ENCODE results near the gene MPZL1.

Gene MPZL1

DNA sequence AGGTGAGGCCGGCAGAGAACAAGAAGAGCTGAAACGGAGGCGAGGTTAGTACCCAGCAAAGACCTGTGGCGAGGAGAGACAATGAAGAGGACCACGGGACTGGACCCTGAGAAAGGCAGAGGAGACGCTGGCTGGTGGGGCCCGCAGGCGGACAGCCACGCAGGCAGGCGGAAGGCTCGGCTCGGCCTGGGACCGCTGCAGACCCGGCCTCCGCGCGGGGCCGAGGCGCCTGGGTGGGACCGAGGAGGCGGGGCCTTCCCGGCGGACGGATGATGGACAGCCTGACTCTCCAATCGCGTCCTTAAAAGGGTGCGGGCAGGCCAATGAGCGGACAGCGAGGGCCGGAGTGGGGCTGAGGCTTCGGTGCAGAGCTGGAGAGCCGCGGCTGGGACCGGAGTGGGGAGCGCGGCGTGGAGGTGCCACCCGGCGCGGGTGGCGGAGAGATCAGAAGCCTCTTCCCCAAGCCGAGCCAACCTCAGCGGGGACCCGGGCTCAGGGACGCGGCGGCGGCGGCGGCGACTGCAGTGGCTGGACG is at the start of gene MPZL1:
MPZL1 (plus strand) TSS at position 366 of the 535 bp plus-strand sequence. CDS start 170 bp downstream, outside the sequence.
- DNase-seq: peak; percentile 92

DNA sequence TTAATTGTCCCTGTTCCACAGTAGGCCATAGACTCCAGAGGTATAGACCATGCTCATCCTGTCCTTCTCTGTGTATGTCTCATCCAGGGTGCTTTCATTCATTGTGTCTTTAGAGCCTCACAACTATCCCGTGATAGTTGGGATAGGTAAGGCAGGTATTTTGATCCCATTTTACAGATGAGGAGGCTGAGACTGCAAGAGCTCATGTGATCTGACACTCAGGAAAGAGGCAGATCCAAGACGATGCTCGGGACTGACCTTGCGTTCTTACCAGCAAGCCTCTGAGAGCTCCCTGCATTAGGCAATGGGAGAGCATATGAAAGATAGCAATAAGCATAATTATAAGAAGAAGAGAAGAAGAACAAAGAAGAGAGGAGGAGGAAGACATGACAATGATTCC is 49.0 kb upstream of the MPZL1 start:
- no peak for DNase-seq

DNA sequence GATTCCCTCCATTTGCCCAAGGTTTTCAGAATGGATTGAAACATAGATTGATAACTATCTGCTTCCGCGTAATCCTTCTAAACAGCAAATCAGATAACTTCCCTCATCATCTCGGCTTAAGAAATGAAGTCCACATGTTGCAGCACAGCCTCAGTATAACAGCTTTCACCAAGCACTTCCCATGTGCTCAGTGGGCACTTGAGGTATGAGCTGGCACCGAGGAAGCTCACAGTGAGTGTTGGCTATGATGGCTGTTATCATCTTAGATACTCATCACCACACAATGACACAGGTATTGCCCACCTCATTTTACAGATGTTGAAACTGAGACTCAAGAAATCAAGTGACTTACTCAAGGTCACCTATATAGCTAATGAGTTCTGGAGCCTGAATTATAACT is 48.5 kb upstream of the MPZL1 start:
- no peak for DNase-seq

DNA sequence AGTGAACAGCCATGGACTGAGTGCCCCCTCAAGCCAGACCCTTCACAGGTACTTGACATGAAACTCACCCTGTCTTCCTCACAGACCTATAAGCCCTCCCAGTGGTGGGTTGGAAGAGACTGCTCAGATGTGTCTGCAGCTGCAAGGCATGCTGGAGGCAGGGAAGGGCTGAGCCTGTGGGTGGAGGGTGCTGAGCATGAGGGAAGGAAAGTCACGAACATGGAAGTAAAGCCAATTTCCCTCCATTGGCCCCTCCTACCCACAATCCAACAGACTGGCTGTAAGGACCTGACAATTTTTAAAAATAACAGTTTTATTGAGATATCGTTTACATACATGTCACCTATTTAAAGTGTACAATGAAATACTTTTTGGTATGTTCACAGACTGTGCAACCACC is 47.6 kb upstream of the MPZL1 start:
- no peak for DNase-seq

DNA sequence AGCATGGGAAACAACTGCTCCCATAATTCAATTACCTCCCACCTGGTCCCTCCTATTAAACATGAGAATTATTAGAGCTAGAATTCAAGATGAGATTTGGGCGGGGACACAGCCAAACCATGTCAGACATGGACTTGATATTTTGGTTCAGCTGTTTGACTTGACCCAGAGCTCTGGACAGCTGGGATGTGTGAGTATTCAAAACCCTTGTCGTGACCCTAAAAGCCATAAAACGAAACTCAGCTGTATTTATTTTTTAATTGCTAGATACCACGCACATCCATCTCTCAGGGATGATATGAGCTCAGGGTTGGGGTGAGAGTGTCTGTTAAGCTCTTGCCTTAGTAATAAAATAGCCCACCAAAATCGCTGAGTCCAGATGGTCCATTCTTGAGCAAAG is 46.3 kb upstream of the MPZL1 start:
- no peak for DNase-seq

DNA sequence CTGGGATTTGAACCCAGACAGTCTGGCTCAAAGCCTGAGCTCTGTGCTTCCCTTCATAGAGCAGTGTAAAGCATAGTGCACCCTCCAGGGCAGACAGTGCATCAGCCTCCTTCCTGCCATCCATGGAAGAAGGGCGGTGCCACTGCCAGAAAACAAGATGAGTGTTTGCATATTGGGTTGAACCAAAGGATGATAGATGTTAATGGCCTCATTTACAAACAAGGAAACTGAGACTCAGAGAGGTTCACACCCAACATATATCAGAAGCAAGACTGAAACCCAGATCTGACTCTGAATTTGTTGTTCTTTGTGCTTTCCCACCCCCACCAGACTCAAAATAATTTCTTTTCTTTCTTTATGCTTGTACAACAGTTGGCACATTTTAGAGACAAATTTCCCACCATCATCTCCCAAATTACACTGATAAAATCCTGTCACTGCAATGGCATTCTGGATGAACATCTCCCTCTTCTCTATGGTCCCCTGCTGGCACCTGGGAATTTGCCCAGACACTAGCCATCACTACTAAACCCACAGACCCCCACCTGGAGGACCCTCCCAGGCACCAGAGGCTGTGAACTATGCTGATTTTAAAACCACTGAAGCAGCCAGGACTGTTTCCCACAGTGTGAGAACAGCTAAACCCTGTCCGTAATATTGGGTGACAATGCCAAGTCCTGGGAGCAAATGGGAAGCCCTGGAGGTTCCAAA is 45.4 kb upstream of the MPZL1 start:
- no peak for DNase-seq

DNA sequence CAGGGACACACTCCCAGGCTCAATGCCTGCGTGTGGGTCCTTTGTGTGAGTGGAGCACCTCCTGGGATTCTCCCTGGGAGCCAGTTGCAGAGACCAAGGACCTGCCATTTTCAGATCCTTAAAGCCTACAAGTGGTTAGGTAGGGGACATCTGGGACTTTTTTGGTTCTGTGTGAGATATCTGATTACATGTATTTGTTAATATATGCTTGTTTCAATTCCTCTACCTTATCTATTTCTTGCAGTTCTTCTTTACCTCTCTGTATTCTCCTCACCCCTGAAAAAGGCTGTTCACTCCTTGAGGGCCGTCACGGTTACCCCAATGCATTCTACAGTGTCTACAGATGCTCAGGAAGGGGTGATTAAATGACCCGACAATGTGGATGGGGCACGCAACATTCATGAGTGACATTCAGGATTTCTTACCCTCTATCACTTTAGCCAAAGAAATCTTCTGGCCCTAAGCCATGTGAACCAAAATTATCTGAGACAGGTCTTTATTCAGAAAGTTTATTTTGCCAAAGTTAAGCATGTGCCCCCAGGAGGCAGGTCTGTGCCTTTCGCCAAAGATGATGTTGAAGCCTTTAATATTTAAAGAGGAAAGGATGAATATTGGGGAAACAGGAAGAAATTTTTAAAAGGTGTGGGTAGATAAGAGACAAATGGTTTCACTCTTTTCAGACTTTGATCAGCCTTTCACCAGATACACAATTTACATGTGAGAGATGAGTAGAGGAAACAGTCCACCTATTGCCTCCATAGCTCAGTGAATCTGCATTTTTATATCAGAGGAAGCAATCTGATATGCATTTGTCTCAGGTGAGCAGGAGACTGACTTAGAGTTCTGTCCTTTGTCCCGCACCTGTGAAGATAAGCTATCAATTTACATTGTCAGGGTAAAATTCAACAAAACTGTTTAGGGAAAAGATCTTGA is 44.6 kb upstream of the MPZL1 start:
- no peak for DNase-seq

DNA sequence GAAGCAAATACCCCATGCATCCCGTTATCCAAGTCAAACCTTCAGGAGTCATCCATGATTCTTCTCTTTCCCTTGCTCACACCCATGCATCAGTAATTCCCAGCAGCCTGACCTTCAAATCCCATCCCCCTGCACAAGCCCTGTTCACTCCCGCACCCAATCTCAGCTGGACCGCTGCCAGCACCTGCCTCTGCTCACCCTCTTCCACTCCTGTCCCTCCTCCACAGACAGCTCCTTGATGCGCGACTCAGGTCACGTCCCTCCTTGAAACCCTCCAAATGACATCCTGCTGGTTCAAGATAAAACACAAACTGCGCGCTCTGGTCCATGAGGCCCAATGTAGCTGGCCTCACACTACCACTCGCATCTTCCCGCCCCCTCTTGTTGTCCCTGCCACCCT is 43.4 kb upstream of the MPZL1 start:
- DNase-seq: no peak

DNA sequence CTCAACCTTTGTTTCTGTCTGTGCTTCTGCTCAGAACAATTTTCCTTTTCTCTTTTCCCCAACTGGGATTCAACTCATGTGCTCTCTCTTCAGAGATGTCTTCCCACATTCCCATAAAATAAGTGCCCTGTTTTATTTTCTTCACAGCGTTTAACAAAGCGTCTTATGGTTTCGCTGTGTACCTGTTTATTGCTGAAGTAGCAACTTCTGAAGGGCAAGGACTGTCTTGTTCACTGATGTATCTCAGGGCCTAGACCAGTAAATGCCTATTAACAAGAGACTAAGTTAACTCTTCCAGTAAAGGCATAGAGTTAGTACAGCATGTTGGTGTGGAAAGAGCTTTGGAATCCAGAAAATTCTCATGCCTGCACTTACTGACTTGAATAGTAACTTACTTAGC is 42.9 kb upstream of the MPZL1 start:
- DNase-seq: no peak

DNA sequence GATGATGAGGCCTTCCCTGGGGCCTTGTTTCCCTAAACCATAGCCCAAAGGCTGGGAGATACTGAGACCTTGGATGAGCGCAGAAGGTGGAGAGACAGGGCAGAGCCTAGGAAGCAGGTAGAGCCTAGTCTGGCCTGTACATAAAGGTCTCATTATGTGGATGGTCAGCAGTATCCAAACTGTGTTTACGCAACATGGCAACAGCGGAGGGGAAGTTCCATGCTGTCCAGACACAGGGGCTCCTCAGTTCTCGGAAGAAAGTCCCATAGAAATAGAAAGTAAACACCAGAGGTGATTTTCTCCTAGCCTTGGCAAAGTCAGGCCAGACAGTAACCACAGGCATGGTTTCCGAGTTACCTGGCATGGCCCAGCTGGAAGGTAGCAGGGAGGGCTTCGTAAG is 42.1 kb upstream of the MPZL1 start:
- DNase-seq: no peak

DNA sequence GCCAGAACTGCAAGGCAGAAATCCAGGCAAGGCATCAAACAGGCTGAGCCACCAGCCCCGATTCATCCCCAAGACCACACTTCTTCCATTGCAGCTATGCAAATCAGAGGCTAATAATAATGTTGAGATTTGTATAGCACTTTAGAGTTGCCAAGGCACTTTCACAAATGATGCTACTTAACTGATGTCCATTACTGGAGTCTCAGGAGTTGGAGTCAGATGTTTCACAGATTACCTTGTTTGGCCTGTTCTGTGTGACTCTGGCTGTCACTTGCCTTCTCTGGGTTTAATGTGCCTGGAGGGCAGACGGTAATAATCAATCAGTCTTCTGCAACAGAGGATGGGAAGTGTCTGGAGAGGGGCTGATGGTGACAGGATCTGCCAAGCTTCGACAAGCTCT is 40.8 kb upstream of the MPZL1 start:
- DNase-seq: no peak

DNA sequence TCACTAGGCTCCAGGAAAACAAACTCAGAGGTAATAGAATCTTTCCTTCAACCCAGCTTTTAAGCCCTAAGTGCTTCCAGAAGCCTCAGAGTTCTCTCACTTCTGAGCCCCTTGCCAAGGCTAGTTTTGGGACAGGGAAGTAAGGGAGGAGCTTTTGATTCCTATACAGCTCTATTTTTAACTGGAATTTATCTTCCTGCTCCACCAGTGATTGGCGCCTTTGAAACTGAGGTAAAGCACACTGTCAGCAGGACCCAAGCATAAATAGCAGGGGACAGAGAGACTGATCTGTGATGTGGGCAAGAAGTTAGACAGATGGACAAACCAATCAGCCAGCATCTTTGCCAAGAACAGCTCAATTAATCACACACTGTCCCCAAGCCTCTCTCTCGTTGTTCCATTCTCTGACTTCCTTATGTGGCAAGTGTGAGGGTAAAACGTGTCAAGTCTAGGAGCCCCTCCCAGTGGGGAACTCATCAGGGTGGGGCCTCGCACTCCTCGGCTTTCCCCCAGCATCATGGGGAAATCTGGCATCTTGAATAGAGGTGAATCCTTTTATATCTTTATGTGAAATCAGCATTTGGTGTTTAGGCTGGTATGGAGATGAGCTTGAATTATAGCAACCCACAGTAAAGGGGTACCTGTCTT is 40.2 kb upstream of the MPZL1 start:
- no peak for DNase-seq

DNA sequence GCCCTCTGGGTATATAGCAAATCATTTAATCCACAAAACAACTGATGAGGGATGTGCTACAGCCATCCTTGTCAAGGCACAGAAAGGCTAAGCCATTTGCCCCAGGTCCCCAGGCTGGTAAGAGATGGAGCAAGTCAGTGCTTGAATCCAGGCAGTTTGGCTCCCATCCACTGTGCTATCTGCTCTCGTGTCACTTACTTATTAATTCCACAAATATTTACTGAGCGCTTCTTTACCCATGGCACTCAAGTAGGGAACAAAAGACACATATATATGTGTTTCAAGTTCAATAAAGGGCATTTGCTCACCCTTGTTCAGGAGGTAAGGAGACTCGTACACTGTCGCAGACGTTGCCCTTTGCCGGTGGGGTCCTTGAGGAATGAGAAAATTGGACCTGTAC is 38.6 kb upstream of the MPZL1 start:
- no peak for DNase-seq

DNA sequence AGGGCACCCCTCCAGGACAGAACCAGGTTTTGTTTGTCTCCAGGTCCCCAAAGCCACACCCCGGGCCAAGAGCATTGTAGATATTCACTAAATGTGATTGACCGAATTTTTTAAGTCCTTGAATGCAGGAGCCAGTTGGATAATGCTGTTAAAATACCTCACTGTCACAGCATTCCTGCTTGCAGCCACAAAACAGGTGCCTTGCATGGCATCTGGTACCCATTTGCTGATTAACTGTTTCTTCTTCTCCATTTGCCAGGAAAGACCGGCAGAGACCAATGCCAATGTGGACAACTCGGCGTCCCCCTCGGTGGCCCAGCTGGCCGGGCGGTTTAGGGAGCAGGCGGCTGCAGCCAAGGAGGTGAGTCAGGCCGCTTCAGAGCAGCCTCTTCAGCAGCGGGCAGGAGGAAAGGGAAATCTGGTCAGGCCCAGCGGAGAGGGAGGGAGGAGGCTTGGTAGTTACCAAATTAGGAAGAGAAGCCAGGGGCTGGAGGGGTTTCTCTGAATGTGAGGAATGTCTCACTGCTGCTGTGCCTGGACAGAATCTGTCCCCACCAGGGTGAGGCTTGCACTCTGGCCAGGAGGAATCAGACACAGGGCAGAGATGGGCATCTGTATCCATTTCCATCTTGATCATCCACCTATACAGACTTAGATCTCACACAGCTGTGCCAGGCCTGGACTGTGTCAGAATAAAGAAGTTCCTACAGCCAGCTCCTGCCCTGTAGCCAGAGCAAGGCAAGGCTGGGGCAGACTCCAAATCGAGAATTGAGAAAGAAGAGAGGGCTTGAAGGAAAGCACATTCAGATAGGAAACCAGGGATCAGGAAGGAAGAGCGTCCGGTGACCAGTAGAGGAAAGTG is 37.9 kb upstream of the MPZL1 start:
- no peak for DNase-seq

DNA sequence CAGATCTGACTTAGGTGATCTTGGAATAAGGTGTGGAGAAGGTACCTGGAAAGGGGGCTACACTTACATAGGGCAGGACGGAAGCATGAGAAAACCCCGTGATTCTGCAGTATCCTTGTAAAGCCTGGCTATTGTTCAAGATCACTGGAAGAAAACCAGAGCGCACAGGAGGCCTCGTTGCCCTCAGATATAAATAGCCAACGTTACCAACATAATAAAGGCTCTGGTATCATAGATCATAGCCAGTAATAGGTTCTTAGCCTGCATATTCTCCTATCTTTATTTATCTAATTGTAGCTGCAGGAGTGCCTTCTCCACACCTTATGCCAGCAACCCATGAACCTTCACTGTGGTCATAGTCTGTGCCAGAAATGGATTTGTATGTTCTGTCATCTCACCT is 35.9 kb upstream of the MPZL1 start:
- DNase-seq: no peak

DNA sequence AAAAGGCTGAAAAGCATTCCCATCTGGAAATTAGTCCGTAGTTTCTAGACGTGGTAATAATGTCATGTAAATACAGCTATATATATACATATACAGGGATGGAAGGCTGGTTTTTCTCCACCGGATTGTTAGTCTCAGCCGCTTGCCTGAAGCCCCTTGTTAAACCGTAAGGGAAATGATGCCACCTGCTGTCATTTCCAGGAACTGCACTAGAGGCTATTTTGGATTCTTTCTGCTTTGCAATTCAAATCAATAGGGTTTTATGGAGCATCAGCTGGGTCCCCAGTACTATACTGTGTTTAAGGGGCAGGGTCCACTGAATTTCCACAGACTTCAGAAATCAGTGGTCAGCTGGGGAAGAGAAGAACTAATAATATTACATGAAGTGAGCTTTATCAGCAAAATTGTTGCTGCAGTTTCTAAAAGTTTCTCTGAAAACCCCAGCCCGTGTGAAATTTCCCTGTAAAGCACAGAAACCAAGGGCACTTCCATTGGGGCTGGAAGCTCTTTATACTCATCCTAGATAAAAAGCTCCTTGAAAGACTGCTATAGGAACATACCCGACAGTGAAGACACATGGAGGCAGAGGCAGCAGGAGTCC is 33.8 kb upstream of the MPZL1 start:
- peak; percentile 87 for DNase-seq

DNA sequence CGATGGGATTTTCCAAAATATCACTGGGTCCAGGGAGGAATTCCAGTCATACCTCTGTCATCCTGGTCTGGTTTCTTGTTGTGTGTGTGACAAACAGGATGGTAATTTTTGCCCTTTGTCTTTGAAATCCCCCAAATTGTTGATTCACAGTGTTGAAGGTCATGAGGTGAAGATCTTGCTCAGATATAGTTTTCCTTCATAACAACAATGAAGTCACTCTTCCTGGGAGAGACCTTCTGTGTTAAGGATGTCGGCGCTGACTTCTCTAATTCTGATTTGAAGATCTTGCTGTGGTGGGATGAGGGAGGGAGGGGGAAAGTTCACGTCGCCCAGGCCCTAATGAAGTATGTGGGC is 32.2 kb upstream of the MPZL1 start:
- DNase-seq: no peak

DNA sequence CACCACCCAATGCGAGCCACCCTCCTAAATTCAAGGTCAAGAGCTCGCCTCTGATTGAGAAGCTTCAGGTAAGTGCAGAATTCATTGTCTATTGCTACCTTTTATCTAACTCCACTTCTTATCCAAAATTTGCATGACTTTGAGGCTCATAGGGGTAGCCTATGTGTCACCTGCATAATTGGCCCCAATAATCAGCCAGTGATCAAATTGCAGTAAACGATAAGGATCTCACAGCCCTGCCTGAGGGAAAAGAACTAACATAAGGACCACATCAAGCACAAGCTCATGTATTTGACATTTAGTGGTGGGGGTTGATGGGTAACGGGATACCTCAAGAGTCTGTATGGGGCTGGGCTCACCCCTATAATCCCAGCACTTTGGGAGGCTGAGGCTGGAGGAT is 31.7 kb upstream of the MPZL1 start:
- DNase-seq: no peak

DNA sequence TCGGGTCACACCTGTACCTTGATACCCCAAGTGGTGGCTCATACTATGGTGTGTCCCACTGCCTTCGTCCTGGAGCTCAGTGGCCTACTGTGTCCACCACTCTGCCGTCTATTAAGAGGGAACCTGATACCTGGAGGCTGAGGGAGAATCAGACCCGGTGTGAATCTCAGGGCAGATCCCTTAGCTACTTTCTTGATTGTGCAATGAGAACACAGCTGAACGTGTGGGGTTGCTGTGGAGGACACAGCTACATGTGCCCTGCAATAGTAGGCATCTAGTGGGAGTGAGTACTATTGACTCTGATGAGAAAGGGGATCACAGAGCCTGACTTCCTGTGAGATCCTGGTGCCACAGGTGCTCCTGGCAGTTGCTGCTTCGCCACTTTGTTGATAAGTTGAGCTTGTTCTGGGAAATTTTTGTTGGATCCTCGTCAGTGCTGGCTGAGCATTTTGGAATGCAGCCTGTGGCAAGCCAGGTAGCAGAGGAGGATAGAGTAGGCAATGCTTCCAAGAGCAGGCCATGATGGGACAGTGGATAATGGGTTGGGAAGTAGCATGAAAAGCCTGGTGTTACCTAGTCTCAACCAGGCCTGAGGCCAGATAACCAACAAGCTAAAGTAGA is 28.2 kb upstream of the MPZL1 start:
- no peak for DNase-seq

DNA sequence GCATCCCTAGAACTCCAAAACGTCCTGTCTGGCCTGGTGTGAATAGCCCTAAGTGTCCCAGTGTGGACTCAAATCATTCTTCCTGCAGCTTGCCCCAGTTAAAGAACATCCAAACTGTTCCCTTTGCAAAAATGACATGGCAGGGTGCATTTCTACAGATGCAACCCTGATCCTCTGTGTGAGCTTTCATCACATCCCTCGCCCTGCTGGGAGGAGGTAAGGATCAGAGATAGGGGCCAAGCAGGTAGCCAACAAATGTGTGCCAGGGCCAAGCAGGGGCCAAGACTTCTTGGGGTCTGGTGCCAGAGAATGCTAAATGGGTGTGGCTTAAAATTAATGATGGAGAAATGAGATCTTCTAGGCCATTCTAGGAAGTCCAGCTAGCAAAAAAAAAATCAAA is 27.1 kb upstream of the MPZL1 start:
- no peak for DNase-seq

DNA sequence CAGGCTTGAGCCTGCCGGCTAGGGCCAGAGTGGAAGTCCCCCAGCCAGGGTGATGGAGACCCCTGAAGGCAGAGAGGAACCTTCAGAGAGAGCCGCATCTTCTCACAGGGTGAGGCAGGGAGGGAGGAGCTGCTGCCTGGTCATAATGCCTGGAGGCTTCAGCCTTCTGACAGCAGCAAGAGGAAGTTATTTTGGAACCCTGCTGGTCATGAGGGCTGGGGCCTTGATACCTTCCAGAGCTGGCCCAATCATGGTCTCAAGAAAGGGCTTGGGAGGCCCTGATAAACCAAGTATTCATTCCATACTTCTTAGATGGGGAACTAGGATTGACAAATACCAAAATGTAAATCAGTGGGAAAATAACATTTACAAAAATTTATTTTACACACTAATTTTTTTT is 26.6 kb upstream of the MPZL1 start:
- no peak for DNase-seq
